NCI-H524 treated with DMSO at 0.1 percent for 48 hours (cell line): Measurements from ENCODE around the gene RNF144A.
"Not testable (repeated sequence)": the region's sequence is repeated elsewhere in the genome, so short reads cannot be mapped to it uniquely, and the experiment has no call there.

Experiments
- DNase-seq: peaks from one replicate; lab custom pipeline; 2025; lab: John Stamatoyannopoulos, UW

Gene RNF144A

GRCh38 chr2:6929196-6929819 lies 12.1 kb downstream of the RNF144A start:
- DNase-seq, result no peak

DNA sequence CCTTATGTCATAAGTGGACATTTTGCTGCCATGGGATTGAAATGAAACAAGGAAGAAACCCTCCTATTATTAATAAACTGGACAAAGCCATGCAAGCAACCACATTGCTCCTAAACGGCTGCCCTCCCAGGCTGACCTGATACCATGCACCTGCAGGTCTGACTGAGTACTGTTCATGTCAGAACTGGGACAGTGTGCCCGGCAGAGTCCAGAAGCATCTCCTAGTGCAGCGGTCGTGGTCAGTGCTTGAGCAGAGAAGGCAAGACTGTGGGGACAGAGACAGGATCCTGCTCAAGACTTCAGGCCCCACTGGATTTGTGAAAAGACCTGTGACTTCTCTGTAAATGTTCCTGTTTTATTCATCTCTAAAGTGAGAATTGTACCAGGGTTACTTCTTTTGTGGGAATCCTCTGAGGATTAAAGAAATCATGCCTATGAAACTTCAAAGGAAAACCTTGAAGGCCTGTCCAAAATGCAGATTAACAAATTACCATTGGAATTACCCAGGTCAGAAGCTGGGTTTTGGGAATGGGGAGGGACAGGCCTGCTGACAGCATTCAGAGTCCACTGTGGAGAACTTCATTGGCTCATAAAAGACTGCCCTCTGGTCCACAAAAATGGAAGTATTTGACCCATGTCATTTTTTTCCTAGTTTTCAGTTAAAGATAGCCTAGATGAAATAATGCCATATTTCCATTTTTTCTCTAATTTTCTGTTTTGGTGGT lies 13.9 kb downstream of the RNF144A start:
- no peak for DNase-seq

GRCh38 chr2:6931753-6932152 lies 14.5 kb downstream of the RNF144A start:
- DNase-seq, result no peak

DNA sequence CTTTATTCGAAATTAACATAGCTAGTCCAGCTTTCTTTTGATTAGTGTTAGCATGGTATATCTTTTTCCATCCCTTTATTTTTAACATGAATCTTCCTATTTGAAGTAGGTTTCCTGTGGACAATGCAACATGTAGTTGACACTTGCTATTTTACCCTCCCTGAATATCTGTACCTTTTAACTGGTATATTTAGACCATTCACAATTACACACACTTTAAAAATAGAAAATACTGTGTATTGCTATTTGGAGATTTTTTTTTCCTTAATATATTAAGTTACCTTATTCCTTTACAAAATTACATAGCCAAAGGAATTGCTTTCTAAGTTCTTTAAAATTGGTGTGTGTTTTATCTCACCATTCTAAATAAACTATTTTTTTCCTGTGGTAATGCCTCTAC lies 15.0 kb downstream of the RNF144A start:
- DNase-seq, result no peak

GRCh38 chr2:6932828-6933227 lies 15.6 kb downstream of the RNF144A start:
- no peak for DNase-seq

GRCh38 chr2:6933911-6934310 lies 16.7 kb downstream of the RNF144A start:
- no peak for DNase-seq

GRCh38 chr2:6934345-6934744 lies 17.1 kb downstream of the RNF144A start:
- DNase-seq, result no peak

- DNase-seq, result no peak
Measured at GRCh38 chr2:6934758-6935651, 17.8 kb downstream of the RNF144A start.

DNA sequence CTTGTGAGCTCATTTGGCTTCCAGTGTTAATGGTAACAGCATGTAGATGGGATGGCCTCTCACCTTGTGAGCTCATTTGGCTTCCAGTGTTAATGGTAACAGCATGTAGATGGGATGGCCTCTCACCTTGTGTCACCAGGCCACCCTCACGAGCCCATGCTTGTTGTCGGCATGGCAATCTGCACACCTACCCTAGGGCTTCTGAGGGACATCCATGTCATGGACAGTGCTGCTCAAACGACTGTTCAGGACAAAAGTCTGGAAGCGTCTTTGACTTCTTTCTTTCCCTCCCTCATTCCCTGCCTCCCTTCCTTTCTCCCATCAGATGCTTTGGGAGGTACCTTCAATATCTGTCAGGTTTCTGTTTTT lies 18.4 kb downstream of the RNF144A start:
- DNase-seq, result not testable (repeated sequence)

GRCh38 chr2:6937157-6937556 lies 19.9 kb downstream of the RNF144A start:
- no peak for DNase-seq

GRCh38 chr2:6937582-6937981 lies 20.4 kb downstream of the RNF144A start:
- DNase-seq, result no peak

GRCh38 chr2:6939071-6939470 lies 21.9 kb downstream of the RNF144A start:
- DNase-seq, result no peak

- no peak for DNase-seq
Measured at GRCh38 chr2:6940820-6941219, 23.6 kb downstream of the RNF144A start.

- no peak for DNase-seq
Measured at GRCh38 chr2:6941299-6942046, 24.3 kb downstream of the RNF144A start.

GRCh38 chr2:6942848-6943247 lies 25.6 kb downstream of the RNF144A start:
- no peak for DNase-seq

DNA sequence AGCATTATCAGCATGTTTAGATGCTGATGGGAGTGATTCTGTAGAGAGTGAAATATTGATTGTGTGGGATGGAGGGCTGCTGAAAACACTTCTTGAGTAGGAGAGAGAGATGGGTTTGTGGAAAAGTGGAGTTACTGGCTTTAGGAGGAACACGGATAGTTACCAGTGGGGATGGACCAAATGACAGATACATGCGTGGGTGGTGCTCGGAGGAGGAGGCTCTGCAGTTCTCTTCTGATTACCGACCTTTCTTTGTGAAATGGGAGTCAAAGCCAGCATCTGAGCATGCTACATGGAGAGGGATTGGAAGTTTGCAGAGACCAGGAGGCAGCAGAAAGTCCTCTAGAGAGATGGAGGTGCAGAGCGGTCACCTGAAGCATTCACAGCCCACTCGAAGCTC lies 26.3 kb downstream of the RNF144A start:
- no peak for DNase-seq

GRCh38 chr2:6943971-6944370 lies 26.8 kb downstream of the RNF144A start:
- no peak for DNase-seq

DNA sequence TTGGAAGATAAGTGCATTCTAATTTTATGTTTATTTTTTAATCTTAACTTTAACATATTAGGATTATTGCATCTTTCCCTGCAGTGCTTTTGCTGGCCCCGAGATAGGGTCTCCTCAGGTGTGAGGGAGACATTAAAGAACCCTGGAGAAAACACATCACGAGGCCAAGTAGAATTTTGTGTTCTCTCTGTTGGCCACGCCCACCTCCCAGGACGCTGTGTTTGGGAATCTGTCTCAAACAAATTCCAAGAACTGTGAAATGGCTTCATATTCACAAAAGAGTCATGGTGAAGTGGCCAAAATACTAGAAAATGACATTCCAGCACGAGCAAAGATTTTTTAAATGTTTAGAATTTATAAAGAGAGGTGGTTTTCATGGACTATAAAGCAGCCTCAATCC lies 27.3 kb downstream of the RNF144A start:
- no peak for DNase-seq

DNA sequence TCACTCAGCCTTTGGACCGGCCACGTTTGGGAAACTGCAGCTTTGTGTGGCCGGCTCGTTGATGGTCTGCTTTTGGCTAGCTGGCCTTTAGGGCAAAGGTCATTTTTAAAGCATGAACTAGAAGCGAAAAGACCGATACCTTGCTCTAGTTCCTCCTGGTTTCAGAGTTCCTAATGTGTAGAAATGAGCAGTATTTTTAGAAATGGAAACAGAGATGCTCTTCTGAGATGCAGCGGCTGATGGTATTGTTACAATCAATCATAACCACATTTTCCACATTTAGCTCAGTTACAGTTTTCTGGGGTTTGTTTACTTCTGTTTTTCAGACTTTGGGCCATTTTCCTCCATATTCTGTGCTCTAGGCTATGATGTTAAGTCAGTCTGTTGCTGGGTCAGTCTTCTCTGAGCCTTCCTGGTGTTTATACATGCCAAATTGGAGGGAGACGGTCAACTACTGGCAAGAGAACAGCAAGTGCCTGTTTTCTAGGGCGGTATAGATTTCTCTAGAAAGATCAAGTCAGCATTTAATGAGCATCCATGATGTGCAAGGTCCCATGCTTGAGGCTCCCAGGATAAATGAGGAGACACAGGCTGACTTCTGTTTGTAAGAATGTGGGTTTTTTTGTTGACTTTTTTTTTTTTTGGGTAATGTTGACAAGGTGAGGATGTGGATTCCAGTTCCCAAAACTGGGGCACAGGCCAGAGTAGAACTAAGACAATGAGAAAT lies 28.0 kb downstream of the RNF144A start:
- no peak for DNase-seq

DNA sequence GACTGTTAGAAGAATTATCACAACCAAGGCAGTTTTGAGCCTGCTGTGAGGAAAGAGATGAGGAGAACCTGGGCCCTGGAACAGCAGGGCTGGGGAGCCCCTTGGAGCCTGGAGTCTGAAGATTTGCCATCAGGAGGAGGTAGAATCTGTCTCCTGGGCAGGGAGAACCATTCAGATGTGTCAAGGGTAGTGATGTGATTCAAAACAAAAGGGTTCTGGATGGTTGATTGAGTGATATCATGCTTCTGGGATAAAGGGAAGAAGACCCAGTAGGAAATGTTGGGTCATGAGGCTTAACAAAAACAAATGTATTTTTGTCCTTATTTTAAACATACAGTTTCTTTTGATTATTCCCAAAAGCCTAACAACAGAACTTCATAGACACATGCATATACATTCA lies 28.6 kb downstream of the RNF144A start:
- DNase-seq, result no peak

DNA sequence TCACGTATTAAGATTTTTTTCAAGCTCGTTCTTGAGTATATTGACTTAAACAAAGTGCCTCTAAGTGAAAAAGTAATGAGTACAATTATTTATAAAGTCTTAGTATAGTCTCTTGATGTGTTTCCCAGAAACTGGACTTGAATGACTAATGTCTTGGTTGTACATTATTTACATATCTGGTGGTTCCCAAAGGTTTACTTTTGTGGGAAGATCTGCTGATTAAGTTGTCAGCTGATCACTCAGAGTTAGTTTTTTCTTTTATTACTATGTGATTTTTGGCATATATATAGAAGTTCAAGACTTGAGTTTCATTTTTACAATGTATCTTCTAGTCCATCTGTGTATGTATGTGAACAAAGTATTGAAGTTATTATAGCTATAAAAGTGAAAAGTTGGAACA lies 29.5 kb downstream of the RNF144A start:
- no peak for DNase-seq
